Measurements from ENCODE around the gene GNAI3.

DNA sequence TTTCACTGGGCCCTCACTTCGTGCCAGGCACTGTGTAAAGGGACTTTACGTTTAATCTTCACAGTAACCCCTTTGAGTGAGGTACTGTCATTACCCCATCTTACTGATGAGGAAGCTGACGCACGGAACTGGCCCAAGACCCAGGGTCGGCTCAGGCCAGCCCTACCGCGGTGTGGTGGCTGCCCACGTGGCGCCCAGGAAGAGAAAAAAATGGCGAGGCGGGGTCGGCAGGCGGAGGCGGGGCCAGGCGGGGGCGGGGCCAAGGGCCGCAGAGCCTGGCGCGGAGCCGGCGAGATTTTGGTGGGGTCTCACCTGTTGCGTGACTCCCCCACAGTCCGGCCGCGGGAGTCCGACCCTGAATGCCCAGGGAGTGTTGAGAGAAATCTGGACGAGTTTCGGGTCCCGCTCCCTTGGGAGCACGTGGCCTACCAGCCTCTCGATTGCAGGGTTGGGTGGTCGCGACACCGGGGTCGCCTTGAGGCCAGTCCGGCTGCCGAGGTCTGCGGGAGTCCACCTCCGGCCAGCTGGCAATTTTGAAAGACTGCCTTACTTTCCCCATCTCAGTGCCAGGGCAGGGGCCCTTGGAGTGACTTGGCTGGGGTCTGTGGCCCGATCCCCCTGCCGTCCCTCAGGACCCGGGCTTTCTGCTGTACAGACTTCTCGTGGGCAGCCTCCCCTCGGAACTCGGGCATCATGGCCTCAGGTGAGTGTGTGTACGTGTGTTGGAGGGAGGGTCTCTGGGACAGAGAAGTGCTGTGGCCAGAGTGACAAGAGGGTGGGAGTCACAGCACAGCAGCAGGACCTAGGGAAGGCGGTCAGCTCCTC lies 71.4 kb downstream of the GNAI3 start, which contains the start of the genes AMPD2 and GNAT2:
- TF ChIP-seq, protein P1, sequence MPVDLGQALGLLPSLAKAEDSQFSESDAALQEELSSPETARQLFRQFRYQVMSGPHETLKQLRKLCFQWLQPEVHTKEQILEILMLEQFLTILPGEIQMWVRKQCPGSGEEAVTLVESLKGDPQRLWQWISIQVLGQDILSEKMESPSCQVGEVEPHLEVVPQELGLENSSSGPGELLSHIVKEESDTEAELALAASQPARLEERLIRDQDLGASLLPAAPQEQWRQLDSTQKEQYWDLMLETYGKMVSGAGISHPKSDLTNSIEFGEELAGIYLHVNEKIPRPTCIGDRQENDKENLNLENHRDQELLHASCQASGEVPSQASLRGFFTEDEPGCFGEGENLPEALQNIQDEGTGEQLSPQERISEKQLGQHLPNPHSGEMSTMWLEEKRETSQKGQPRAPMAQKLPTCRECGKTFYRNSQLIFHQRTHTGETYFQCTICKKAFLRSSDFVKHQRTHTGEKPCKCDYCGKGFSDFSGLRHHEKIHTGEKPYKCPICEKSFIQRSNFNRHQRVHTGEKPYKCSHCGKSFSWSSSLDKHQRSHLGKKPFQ (tag by site-specific recombination; IDR thresholded peaks at IDR 0.05), result no peak
- TF ChIP-seq, protein P2, sequence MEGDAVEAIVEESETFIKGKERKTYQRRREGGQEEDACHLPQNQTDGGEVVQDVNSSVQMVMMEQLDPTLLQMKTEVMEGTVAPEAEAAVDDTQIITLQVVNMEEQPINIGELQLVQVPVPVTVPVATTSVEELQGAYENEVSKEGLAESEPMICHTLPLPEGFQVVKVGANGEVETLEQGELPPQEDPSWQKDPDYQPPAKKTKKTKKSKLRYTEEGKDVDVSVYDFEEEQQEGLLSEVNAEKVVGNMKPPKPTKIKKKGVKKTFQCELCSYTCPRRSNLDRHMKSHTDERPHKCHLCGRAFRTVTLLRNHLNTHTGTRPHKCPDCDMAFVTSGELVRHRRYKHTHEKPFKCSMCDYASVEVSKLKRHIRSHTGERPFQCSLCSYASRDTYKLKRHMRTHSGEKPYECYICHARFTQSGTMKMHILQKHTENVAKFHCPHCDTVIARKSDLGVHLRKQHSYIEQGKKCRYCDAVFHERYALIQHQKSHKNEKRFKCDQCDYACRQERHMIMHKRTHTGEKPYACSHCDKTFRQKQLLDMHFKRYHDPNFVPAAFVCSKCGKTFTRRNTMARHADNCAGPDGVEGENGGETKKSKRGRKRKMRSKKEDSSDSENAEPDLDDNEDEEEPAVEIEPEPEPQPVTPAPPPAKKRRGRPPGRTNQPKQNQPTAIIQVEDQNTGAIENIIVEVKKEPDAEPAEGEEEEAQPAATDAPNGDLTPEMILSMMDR (tag by site-specific recombination; IDR thresholded peaks at IDR 0.05), result no peak; the same call in 1 of the 2 replicates
- TF ChIP-seq, protein P3, sequence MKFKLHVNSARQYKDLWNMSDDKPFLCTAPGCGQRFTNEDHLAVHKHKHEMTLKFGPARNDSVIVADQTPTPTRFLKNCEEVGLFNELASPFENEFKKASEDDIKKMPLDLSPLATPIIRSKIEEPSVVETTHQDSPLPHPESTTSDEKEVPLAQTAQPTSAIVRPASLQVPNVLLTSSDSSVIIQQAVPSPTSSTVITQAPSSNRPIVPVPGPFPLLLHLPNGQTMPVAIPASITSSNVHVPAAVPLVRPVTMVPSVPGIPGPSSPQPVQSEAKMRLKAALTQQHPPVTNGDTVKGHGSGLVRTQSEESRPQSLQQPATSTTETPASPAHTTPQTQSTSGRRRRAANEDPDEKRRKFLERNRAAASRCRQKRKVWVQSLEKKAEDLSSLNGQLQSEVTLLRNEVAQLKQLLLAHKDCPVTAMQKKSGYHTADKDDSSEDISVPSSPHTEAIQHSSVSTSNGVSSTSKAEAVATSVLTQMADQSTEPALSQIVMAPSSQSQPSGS (tag by site-specific recombination; IDR thresholded peaks at IDR 0.05; ENCODE audit: low read depth), result no peak
- peak; percentile 51 for TF ChIP-seq KLF10 (tag by site-specific recombination; IDR thresholded peaks at IDR 0.05)
- TF ChIP-seq ZNF274 (IDR thresholded peaks at IDR 0.05; ENCODE audit: low read length), result no peak
- TF ChIP-seq ZNF274 (tag by site-specific recombination; IDR thresholded peaks at IDR 0.05; ENCODE audit: borderline replicate concordance), result no peak
